NCI-H526 treated with DMSO at 0.1 percent for 48 hours (cell line): ENCODE measurements around the gene ARMC2.
"Not testable (repeated sequence)": the region's sequence is repeated elsewhere in the genome, so short reads cannot be mapped to it uniquely, and the experiment has no call there.

ENCODE experiments used
- DNase-seq: peaks from one replicate; lab custom pipeline; 2025; lab: John Stamatoyannopoulos, UW

ARMC2 gene

DNA sequence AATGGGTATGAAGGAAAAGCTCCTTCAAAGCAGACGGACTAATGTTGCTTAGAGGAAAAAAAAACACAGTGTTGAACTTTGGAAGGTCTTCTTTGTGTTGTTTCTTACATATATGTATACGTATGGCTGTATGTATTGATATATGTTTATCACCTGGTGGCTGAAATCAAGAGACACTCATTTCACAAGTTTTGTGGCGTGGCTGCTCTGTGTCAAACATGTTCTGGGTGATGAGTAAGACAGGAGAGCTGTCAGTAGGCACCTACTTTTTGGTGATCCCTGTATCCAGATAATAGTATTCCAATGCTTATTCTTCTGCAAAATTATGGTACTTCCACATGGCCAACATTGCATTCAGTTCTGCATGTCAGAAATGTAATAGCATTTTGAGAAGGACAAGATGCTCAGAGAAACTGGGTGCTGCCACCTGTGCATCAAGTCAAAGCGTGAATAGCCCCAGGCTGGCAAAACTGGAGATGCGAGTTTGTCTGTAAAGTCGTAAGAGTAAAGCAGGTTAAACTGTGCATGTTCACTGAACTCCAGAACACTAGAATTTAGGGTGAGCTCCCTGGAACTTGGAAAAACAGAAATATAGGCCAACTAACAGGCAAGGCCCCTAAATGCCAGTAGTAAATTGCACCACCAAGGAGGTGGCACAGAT, 67.9 kb downstream of the ARMC2 start:
- no peak for DNase-seq

DNA sequence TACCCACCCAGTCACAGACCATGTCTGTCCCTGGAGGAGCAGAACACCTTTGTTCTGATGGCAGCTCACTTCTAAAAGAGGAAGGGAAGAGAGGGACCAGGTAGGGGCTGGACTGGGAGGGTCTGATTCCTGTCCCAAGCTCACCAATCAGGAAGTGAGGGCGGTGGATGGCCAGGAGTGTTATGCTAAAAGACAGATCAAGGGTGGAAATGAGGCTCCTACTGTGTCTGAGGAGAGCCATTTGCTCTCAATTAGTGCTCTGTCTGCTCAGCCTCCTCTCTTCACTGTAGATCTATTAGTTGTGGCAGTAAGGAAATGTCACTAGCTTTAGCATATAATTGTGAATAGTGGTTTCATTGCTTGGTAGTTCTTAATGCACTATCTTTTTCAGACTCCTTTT, 72.5 kb downstream of the ARMC2 start:
- DNase-seq = no peak

DNA sequence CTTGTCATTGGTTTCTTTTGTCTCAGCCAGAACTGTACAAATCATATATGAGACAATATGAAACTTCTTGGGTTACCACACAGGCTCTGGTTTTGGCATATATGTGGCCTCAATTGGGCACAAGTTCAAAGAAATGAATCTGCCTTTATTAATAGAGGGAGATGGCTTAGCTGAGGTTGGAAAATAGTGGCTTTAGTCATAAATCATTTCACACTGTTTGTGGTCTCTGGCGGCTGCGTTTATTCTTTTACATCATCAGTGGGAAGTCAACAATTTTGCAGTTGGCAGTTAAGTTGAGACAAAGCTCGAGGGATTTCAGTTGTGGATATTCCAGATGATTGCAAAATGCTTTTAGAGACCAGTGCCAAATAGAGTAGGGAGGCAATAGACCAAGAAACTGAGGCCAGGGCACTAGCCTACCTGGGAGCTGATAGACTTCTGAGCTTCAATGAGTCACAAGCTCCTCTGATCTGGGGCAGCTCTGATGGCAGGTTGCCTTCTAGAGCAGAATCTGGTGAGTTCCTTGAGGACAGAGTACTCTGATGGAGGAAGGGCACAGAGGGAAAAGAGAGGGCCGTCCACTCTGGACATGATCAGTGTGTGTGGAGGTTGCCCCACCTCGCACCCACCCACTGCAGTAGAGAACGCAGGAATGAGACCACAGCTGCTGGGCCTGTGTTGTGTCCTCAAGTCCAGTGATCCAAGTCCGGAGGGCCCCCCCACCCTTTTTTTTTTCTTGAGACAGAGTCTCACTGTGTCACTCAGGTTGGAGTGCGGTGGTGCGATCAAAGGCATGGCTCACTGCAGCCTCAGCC, 73.5 kb downstream of the ARMC2 start:
- no peak for DNase-seq

DNA sequence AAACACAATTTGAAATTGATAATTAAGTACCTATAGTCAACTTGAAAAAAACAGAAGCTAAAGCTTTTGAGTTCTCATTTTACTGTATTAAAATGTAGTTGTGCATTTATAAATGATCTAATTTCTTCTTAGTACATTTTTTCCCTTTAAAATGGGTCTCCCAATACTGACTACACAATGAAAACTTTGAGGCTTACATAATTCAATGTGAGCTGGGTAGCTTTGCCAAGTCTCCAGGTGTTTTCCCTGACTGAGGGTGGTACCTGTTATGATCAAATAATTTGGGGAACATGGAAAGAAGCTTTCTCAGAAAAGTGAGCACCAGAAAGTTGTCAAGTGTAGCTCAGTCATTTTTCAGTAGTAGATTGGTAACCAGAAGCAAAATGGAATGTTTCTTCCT, 74.3 kb downstream of the ARMC2 start:
- no peak for DNase-seq

DNA sequence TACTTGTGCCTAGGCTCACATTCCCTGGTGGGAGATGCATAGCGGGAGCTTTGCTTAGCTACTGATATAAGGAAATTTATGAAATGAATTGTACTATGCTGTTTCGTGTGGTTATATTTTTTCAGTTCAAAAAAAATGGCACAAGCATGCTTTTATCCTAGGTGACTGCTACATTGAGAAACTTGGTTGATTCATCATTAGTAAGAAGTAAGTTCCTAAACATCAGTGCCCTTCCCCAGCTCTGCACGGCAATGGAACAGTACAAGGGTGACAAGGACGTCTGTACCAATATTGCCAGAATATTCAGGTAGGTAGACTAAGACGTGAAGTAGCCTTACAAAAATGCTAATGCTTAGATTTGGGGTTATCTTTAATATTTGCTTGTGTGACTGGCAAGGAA, 79.7 kb downstream of the ARMC2 start:
- no peak for DNase-seq

DNA sequence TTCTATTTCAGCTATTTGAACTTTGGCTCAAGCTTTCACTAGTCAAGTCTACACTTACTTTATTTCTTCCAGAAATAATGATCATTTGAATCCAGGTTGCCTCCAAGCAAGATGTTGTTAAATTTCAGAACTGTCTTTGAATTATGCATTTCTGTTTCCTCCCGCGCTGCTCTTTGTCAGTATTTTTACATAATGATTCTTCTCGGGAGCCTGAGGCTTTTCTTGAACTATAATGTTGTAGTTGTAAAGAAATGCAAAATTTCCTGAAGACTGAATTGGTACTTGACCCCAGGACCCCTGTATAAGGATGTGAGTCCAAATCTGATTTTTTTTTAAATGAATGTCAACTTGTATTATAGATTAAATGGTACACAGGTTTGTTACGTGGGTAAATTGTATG, 80.4 kb downstream of the ARMC2 start:
- DNase-seq = no peak

DNA sequence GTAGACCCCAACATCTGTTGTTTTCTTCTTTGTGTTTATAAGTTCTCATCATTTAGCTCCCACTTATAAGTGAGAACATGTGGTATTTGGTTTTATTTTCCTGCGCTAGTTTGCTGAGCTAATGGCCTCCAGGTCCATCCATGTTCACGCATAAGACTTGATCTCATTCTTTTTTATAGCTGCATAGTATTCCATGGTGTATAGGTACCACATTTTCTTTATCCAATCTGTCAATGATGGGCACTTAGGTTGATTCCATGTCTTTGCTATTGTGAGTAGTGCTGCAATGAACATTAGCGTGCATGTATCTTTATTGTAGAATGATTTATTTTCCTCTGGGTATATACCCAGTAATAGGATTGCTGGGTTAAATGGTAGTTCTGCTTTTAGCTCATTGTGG, 82.9 kb downstream of the ARMC2 start:
- not testable (repeated sequence) for DNase-seq

DNA sequence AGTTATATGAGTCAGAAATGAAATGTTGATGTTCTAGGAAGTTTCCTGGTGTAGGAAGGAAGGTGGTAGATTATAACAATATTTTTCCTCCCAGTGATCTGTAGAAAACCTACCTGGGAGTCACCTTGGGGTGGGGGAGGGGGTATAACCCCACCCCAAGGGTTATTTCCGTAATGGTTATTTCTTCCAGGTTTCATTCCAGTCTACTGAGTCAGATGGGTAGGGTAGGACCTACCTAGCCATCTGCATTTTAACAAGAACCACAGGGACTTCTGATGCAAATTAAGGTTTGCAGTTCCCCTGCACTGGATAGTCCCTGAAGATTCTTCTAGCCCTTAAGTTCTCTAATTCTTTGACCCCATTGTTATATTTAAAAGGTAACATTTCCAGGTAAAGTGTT, 88.9 kb downstream of the ARMC2 start:
- DNase-seq = no peak

DNA sequence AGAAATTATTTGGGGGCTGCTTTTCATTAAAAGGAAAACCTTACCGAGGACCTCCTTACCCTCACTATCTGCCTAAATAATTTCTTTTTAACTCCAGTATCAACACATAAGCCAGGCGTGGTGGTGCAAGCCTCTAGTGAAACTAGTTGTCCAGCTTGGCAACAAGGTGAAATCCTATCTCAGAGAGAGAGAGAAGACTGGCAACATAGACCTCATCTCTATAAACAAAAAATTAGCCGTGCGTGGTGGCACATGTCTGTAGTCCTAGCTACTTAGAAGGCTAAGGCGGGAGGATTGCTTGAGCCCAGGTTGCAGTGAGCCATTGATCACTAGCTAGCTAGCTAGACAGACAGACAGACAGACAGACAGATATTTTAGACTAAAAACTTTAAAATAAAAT, 92.5 kb downstream of the ARMC2 start:
- no peak for DNase-seq

DNA sequence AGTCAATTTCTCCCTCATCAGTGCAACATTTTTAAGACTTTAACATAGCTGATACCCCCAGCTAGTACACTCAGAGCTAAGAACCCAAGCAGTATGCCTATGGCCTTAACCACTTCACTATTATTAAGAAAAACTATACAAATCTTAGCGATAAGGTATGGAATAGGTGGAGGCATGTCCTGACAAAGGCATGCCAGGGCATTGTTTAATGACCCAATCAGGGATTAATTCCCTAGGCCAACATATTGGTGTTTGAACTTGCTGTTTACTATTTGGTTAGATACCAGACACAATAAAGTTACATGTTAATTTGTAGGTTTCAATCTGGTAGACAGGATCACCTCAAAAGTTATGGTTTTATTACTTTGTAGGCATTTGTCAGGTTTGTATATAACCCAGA, 93.1 kb downstream of the ARMC2 start:
- DNase-seq = no peak

DNA sequence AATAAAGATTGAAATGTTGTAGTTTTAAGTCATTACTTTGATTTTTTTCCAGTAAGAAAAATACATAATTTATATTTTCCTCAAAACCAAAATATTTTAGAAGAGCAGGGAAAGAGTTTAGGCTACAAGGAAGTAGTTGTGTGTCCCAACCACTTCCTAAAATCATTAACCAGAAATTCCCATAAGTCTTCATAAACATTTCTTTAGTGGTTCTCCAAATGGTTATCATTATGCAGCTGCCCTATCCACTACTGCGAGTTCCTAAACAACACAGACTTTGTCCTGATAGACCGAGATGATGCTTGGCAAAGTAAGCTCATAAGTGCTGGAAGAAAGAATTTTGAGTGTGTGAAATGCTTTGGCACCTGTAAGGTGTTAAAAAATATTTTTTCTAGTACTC, 93.6 kb downstream of the ARMC2 start:
- no peak for DNase-seq

DNA sequence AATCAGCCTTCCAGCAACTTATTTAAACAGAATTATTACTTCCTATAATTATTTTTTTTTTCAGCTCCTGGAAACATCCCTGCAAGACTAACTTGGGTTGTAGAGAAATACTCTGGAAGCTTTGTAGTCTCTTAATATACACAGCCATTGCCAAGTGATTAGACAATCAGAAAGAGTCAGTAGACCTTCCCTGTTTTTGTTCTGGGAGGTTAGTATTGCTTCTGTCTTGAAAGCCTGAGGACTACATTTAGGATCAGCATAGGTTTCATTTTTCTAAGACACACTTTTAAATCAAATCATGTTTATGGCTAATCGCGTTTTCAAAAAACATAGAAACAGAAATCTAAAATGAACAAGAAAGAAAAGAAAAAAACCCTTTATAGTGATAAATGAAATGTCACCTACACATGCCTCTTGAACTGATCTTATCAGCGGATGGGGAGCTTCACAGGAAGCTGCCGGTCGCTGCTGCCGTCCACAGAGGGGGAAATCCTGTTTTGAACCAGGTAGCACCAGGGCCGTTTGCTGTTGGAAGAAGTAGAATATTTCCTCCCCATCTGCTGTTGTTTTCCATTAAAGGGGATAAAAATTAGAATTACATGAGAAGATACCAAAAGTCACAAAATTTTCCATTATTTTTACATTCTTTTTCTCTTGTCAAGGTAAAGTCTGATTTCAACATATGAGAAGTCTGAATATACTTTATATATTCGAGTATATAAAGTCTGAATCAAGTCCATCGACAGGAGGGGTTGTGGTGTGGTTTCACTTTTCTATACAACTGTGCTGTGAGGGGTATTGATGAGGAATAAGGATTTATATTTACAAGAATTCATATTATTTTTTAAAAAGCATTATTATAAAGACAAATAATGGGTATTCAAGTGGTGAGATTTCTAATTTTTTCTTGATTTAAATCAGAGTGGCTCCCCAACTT, 94.6 kb downstream of the ARMC2 start:
- no peak for DNase-seq

DNA sequence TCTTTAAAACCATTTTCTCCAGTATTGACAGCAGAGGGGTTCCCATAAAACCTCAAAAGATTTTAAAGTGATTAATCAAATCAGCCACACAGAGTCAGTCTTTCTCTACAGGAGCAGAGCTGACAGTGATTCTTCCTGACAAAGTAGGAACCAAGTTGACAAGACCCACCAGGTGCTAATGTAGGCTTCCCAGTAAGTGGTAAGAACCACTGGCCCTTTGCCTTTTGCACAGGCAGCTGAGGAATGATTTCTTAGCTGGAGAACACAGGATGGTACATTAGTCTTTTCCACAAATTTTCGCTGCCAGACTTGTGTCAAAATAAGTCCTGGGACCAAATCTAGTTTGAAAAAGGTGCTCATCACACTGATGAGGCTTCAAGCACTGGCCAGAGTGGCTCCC, 95.8 kb downstream of the ARMC2 start:
- DNase-seq = no peak

DNA sequence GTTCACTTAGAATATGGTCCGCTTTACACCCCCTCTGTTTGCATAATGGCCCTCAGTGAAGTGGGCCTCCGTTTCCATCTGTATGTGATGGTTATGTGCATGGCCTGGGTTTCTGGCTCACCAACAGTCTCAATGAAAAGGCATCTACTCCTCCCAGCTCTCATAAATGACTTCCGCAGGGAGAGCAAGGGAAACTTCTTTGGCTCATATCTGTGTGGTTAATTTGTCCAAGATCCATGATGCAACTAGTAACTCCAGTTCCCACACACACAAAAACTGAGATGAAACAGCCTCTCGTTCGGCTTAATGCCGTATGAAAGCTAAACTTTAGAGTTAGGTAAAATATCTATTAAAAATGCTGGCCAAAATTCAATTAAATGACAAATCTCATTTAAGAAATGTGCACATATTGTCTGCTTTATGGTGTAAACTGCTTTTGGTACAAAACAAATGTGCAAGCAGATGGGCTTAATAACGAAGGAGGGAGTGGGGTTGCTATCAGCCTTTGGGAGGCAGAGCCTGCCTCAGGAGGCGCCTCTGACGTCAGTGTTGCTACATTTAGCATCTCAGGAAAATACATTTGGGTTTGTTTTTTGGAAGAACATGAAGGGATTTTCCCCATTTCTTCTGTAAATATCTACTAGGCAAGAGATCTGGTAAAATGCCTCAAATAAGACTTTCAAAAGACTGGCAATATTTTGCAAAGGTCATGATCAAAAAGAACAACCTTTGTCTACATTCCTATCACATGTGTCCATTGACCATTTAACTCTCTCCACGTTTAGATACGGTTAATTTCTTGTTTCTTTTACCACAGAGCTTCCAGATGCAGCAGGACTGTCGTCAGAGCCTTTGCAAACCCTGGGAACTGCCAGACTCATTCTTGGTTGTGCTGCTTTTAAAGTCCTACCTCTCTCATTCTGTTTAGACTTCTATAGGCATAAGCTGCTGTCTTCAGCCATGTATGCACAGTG, 96.8 kb downstream of the ARMC2 start:
- DNase-seq = no peak

DNA sequence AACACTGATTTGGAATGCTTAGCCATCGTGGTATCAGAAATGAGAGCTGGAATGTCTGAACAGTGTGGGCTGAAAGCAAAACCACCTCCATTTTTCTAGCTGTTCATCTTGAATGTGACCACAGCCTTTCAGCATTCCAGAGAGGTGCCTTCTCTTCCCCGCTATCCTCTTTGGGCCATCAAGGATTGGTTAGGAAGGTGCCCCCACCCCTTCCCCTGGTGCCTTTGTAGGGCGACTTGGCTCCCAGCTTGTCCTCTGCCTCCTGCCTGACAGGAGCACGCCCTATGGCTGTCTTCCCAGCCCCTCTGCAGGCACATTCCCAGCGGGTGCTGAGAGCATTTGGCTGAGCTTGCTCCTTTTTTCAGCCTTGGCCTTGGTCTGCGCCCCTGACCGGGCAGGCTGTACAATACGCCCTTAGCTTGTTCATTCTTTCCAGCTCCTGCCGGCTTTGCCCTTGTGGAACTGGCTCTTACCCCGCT, 97.5 kb downstream of the ARMC2 start:
- DNase-seq = no peak

DNA sequence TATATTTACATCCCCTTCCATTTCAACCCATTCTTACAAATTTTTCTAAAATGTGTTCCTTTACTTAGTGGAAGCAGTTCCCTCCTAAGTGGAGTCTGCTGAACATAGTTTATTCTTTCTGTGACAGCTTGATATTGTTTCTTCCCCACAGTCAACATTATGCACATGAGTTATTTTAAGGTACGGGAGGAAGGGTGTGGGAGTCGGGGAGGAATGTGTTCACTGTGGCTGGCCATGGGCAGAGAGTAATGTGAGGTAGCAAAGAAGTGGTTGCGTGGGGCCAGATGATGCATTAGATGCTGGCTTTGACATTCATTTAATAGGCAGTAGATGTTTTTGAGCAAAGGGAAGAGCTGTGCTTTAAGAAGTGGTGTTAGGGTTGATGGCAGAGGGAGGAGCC, 98.5 kb downstream of the ARMC2 start:
- DNase-seq = no peak

DNA sequence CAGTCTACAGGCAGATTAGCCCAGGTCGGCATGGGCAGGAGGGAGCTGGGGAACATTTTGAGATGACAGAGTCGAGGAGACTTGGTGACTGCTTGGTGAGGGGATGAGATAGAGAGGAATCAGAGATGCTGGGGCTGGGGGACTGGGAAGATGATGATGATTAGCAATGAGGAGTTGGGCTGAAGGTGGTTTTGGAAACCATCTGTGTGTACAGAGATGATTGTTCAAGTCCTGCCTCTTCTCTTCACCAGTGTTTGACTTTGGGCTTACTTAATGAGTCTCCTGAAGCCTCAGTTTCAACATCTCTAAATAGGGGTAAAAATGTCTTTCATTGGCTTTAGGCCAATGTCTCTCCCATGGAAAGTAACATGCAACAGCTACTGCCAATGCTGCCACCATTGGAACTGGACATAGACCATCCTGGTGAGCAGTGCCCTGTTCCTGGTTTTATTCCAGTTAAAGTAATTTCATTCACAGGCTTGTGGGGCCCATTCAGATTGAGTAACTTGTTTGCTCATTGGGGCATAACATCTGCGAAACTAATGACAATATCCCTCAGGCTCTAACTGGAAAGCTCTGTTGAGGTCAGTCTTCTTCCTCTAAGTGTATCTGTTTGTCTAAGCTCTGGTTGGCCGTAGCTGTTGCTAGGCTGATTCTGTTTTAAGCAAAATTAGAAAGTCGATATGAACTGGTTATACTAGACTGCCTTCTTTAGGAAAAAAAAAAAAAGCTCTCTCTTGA, 99.1 kb downstream of the ARMC2 start:
- peak; percentile 91 for DNase-seq

DNA sequence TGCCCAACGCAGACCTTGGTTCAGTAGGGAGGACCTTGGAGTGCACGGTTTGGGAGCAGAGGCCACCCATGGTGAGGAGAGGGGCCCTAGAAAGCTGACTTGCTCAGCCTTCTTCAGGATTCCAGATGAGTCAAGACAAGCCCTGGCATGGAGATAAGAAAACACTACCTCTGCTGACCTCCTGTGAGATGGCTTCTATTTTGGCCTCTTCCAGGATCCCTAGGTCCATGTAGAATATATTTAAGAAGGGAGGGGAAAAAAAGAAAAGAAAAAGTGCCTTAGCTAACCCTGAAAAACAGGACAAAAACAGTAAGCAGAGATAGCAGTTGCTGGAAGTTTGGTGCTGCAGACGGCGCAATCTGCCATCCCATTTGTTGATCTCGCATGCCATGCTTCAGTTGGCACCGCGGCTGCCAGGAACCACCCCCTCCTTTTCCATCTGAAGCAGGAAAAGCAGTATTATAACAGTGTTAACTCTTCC, 100.0 kb downstream of the ARMC2 start:
- peak; percentile 76 for DNase-seq

DNA sequence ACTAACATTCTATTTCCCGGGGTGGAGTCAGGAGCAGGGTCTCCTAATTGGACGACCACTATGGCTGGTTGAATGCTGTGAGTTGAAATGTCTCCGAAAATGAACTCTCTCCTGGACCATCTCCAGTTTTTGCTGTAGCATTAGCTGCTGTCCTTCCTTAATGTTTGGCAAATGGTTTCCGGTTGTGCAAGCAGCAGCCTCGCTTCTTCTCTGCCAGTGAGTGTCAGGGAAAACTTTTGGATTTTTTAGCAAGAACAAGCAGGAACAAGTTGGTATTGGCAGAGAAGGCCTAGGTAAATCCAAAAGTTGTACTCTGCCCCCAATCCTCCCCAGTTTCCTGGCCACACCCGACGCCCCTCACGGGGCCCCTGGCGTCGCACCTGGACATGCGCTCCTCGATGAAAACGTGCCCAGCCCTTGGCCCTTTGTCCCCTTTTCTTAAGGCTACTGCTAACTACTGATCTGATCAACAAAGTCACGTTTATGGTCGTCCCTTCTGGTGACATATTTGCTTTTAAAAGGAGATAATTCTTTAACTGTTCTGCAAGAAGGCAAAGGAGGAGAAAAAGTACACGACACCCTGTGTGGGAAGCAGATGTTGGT, 103.2 kb downstream of the ARMC2 start:
- no peak for DNase-seq
